ENCODE measurements around the gene MAGEL2.
"Not testable (repeated sequence)": the region's sequence is repeated elsewhere in the genome, so short reads cannot be mapped to it uniquely, and the experiment has no call there.

The MAGEL2 gene

DNA sequence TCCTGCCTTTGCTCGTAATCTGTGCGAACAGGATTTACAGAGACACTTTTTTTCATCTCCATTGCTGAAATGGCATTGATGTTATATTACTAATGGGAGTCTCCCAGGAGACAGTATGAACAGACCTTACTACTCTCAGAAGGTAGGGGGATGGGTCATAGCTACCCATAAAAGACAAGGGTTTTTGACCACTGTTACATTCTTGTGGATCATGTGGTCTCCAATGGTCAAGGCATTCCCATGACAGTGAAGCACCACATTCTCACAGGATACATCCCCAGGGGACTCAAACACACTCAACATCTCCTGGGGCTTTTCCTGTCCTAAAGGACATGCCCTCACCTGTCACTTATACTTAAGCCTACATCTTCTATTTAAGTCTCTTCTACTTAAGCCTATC is 41.4 kb downstream of the MAGEL2 start:
- no peak for DNase-seq (ENCODE audit: low read depth)

DNA sequence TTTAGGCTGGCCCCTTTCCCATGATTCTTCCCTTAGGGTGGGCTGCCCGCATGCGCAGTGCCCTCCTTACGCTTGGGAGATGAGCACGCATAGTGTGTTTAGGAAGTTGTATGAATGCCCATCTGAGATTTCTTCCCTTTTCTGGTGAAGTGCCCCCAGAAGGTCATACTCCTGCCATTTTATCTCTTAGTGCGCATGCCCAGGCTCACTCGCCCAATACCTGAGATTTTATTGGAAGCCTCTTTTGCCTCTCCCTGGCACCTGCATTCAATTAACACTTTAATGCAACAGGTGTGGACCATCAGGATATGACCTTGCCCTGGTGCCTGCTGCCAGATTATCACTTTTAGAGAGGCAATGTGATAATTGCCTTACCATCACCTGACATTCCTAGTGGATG is 45.5 kb downstream of the MAGEL2 start:
- DNase-seq (ENCODE audit: low read depth): no peak

DNA sequence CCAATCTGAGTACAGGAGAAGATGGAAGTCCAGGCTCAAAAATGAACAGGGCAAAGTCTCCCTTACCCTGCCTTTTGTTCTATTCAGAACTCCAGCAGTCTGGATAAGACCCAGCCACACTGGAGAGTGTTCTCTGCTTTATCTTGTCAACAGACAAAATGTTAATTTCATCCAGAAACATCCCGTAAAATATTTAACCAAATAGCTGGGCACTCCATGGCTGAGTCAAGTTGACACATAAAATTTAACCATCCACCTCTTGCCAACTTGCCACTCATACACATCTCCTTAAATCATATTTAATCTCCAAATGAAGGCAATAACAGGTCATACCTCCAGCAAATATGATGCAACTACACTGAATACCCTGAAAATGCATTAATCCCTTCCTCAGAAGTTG is 48.6 kb downstream of the MAGEL2 start:
- DNase-seq (ENCODE audit: low read depth): no peak

DNA sequence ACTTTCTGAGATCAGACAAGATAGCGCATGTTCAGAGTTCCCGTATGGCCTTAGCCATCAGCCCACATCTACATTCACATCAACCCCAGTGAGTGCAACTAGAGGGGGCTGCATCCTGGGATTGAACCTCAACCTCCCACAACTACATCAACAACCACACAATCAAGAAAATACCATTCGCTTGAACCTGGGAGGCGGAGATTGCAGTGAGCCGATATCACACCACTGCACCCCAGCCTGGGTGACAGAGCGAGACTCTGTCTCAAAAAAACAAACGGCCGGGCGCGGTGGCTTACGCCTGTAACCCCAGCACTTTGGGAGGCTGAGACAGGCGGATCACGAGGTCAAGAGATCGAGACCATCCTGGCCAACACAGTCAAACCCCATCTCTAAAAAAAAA is 50.4 kb downstream of the MAGEL2 start:
- not testable (repeated sequence) for DNase-seq (ENCODE audit: low read depth)

DNA sequence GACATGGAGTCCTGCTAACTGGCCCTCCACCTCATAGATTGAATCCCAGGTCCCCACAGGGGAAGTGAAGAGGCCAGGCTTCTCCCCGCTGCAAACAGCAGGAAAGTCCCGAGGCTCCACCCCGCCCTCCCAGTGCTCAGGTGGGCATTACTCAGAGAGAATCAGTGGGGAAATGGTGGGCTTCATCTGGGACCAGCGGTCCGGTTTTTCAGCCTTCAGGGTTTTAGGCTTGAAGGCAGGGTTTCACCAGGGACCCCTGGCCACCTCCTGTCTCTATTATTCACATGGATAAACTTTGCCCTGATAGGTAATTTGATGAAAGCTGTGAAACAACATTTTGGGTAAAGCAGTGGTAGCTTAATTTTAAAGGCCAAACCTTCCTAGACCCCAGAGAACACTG is 50.9 kb downstream of the MAGEL2 start:
- DNase-seq (ENCODE audit: low read depth): no peak

DNA sequence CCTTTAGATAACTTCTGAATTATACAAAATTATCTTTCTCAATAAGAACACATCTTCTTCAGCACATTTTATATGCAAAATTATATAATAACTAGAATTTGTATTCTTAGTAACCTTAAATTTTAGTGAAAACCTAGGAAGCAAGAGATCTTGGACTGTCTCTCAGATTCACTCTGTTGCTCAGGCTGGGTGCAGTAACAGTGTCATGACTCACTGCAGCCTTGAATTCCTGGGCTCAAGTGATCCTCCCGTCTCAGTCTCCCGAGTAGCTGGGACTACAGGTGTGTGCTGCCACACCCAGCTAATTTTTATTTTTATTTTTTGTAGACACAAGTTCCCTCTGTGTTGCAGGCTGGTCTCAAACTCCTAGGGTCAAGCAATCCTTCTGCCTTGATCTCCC is 52.3 kb downstream of the MAGEL2 start:
- DNase-seq (ENCODE audit: low read depth): no peak

DNA sequence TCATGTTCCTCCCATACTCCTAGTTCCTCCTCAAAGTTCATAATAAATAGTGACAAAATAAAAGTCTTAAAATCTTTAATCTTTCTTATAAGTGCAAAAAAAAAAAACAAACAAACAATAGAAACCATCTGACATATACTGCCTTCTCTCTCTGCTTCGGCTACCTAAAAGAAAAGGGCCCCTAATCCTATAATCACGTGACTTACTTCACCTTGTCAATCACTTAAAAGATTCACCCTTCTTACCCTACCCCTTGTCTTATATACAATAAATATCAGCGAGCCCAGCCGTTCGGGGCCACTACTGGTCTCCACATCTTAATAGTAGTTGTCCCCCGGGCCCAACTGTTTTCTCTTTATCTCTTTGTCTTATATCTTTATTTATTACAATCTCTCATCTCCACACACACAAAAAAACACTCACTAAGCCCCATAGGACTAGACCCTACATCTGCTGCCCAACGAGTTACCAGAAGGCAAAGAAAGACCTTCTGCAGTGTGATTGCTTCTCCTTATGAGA is 53.4 kb downstream of the MAGEL2 start:
- DNase-seq (ENCODE audit: low read depth): no peak

All from activated gamma-delta T cell treated with anti-CD3 and anti-CD28 coated beads, Interleukin-2, amount 50 U/mL, for 16 hours (primary cell).